HL-60 (cell line): ENCODE data around the gene TMBIM6.

Experiments
- DNase-seq, 2 experiments: peaks; one replicate each; pipeline ENCODE4 v3.0.0-alpha.2; 2010 to 2020; ENCODE audit warnings: low read depth in 1 of 2, low spot score in 1 of 2
- H3K27ac ChIP-seq: fragments of 250-450 bp; sonication (Bioruptor Pico); replicated peaks from 2 replicates; pipeline ENCODE4 v1.5.1; 2020; ENCODE audit warnings: mild to moderate bottlenecking, moderate library complexity
- H3K27me3 ChIP-seq: fragments of 250-450 bp; sonication (Bioruptor Pico); 2 replicates; pipeline ENCODE4 v1.5.1; 2021; ENCODE audit warnings: mild to moderate bottlenecking, moderate library complexity; ENCODE audit not compliant: insufficient read depth, poor library complexity, severe bottlenecking
- H3K4me3 ChIP-seq: replicated peaks from 2 replicates; pipeline ENCODE4 v1.5.1; 2011; ENCODE audit warnings: mild to moderate bottlenecking, control low read depth, low read length; ENCODE audit not compliant: insufficient read depth
- GABPA ChIP-seq: IDR thresholded peaks from 2 replicates; pipeline ENCODE4 v1.6.1; 2012; ENCODE audit warnings: low read depth
- POLR2AphosphoS5 ChIP-seq: IDR thresholded peaks from 2 replicates; pipeline ENCODE4 v1.6.1; 2012; ENCODE audit warnings: low read depth
- SPI1 ChIP-seq: IDR thresholded peaks from 2 replicates; pipeline ENCODE4 v1.6.1; 2012; ENCODE audit warnings: low read depth, mild to moderate bottlenecking, borderline replicate concordance
- TF ChIP-seq, protein P1 (sequence below): IDR thresholded peaks from 2 replicates; pipeline ENCODE4 v1.6.1; 2012; ENCODE audit warnings: low read depth; ENCODE audit not compliant: insufficient replicate concordance
- TF ChIP-seq, protein P2 (sequence below): IDR thresholded peaks from one replicate; pipeline ENCODE4 v1.5.1; 2011; ENCODE audit warnings: low read length, control low read depth, inconsistent platforms; ENCODE audit not compliant: insufficient read depth

Gene TMBIM6

DNA sequence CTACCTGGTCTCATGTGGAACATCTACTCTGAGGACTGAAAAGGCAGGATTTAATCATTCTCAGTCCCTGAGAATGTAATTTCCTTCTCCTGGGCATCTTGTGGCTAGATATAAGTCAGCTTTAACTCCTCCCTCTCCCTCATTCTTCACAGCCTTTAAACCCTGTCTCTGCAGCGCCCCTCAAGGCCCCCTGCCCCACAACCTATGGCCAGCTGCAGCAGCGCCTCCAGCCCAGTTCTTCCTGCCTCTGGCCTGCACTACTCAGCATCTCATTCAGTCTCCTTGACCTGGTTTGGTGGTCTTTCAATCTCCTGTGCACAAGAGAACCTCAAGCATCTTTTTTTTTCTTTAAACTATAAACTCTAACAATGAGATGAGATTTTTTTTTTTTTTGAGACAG lies 57.6 kb downstream of the TMBIM6 start:
- Histone ChIP-seq H3K27ac (no peak overlapping the region), H3K27me3 (no peaks in the 10 kb centered on the region), H3K4me3 (no peak overlapping the region)
- TF ChIP-seq POLR2AphosphoS5 (no peak), GABPA (no peak), SPI1 (no peak)
- TF ChIP-seq, protein P1, sequence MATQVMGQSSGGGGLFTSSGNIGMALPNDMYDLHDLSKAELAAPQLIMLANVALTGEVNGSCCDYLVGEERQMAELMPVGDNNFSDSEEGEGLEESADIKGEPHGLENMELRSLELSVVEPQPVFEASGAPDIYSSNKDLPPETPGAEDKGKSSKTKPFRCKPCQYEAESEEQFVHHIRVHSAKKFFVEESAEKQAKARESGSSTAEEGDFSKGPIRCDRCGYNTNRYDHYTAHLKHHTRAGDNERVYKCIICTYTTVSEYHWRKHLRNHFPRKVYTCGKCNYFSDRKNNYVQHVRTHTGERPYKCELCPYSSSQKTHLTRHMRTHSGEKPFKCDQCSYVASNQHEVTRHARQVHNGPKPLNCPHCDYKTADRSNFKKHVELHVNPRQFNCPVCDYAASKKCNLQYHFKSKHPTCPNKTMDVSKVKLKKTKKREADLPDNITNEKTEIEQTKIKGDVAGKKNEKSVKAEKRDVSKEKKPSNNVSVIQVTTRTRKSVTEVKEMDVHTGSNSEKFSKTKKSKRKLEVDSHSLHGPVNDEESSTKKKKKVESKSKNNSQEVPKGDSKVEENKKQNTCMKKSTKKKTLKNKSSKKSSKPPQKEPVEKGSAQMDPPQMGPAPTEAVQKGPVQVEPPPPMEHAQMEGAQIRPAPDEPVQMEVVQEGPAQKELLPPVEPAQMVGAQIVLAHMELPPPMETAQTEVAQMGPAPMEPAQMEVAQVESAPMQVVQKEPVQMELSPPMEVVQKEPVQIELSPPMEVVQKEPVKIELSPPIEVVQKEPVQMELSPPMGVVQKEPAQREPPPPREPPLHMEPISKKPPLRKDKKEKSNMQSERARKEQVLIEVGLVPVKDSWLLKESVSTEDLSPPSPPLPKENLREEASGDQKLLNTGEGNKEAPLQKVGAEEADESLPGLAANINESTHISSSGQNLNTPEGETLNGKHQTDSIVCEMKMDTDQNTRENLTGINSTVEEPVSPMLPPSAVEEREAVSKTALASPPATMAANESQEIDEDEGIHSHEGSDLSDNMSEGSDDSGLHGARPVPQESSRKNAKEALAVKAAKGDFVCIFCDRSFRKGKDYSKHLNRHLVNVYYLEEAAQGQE: no peak
- TF ChIP-seq, protein P2, sequence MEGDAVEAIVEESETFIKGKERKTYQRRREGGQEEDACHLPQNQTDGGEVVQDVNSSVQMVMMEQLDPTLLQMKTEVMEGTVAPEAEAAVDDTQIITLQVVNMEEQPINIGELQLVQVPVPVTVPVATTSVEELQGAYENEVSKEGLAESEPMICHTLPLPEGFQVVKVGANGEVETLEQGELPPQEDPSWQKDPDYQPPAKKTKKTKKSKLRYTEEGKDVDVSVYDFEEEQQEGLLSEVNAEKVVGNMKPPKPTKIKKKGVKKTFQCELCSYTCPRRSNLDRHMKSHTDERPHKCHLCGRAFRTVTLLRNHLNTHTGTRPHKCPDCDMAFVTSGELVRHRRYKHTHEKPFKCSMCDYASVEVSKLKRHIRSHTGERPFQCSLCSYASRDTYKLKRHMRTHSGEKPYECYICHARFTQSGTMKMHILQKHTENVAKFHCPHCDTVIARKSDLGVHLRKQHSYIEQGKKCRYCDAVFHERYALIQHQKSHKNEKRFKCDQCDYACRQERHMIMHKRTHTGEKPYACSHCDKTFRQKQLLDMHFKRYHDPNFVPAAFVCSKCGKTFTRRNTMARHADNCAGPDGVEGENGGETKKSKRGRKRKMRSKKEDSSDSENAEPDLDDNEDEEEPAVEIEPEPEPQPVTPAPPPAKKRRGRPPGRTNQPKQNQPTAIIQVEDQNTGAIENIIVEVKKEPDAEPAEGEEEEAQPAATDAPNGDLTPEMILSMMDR: no peak
- DNase-seq: no peak

DNA sequence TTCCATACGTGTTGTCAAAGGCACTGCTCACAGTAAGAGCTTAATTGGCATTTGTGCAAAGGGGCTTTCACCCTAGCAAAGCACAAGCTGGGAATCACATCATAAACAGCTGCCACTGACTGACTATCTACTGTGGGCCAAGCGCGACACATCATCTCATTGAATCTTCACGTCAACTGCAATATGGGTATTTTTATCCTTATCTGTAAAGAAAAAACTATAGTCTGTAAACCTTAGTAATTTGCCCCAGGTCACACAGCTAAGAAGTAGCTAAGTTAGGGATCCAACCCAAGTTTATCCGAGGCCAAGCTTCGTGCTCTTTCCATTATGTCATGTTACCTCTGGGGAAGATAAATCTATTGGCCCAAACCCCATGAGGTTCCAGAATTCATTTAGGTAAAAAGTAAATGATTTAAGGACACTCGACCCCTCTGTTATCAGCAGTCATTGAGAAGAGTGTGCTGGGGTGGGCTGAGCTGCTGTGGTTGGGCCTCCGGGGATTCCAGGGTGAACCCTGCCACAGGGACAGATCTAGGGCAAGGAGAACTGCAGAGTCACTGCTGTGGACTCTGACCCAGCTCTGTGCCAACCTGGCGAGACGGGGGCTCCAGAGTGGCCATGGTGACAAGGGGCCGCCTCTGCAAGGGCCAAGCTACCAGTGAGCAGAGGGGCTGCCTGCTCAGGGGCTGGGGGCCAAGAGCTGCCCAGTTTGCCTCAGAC lies 59.2 kb downstream of the TMBIM6 start:
- TF ChIP-seq, protein P2: no peak
- no peak for TF ChIP-seq GABPA
- no peak for TF ChIP-seq POLR2AphosphoS5
- TF ChIP-seq SPI1: no peak
- TF ChIP-seq, protein P1: no peak
- H3K27ac ChIP-seq: no peak overlapping the region
- no peak for DNase-seq
- H3K4me3 ChIP-seq: no peak overlapping the region
- H3K27me3 ChIP-seq: no peaks in the 10 kb centered on the region

DNA sequence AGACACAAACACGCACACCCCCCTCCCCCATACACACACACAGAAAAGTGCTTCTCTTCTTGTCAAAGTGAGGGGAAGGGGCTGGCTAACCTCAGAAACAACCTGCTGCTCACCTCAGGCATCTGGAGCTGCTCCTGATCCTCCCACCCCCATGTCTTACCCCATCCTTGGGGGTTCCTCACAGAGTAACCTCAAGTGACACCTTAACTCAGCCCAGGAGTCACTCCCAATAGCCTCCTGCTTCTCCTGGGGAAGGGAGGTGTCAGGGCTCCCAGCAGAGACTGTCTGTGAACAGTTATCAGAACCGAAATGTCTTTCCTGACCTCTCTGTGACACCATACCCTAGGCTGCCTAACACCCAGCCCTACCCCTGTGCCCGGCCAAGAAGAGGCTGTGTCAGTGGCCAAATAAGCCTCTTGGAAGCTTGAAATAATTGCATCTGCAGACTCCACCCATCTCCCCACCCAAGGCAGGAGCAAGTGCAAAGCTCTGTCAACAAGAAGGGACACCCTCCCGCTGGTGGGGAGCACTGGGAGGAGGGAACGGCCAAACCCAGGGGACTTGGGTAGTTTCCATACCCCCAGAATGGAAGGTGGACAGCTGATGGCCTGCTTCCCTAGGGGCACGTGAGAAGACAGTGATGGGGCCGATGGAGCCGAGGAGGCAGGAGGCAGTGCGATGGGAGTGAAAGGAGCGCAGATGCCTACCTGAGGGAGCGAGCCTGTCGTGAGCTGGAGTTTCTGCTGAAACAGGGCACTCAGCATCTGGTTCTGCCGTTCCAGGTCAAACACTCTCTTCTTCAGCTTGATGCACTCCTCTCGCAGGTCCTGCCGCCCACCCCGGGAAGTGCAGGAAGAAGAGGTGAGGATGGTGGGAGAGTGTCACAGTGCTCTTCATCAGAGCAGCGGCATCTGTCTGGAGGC lies 60.0 kb downstream of the TMBIM6 start:
- DNase-seq: no peak
- Histone ChIP-seq H3K4me3 (no peak overlapping the region), H3K27me3 (no peaks in the 10 kb centered on the region), H3K27ac (no peak overlapping the region)
- TF ChIP-seq, protein P2: no peak
- TF ChIP-seq SPI1 (no peak), POLR2AphosphoS5 (no peak), GABPA (no peak)
- TF ChIP-seq, protein P1: no peak
